Mesothelial cell of epicardium (in vitro differentiated cells): ENCODE measurements around the gene RBP2. TPM values are rescaled to one million over a fixed set of nuclear protein-coding genes. Genes with fewer than 3 reads are reported as not detected.
A peak's percentile ranks its signal among the peaks of the same experiment; 100 is the strongest.

ENCODE experiments used
- DNase-seq, 2 experiments: peaks; one replicate each; pipeline ENCODE4 v3.0.0; 2021; ENCODE audit warnings: low spot score in 2 of 2; ENCODE audit not compliant: unreplicated experiment in 2 of 2
- H3K27ac Mint-ChIP-seq: 2 replicates; pipeline ENCODE4 v1.8.0; 2021; ENCODE audit warnings: mixed read lengths
- H3K27me3 Mint-ChIP-seq: 2 replicates; pipeline ENCODE4 v1.8.0; 2021; ENCODE audit warnings: low read depth, mixed read lengths
- H3K36me3 Mint-ChIP-seq: 2 replicates; pipeline ENCODE4 v1.8.0; 2021; ENCODE audit warnings: mixed read lengths
- H3K4me1 Mint-ChIP-seq: 2 replicates; pipeline ENCODE4 v1.8.0; 2021; ENCODE audit warnings: mixed read lengths
- H3K4me3 Mint-ChIP-seq: 2 replicates; pipeline ENCODE4 v1.8.0; 2021; ENCODE audit warnings: mild to moderate bottlenecking, moderate library complexity, mixed read lengths
- H3K9me3 Mint-ChIP-seq: 2 replicates; pipeline ENCODE4 v1.8.0; 2021; ENCODE audit warnings: mixed read lengths
- total RNA-seq: library from RNA; stranded (reverse); gene quantifications from 3 replicates; pipeline ENCODE4 v1.2.1, GENCODE V29; 2021
- TF ChIP-seq, protein P1 (sequence below): fragments of 200-600 bp; sonication (generic); IDR thresholded peaks from one replicate; pipeline ENCODE4 v1.5.0; 2021; ENCODE audit warnings: antibody characterized with exemption; ENCODE audit not compliant: unreplicated experiment

The RBP2 gene
- total RNA-seq: not detected in 3 replicates

DNA sequence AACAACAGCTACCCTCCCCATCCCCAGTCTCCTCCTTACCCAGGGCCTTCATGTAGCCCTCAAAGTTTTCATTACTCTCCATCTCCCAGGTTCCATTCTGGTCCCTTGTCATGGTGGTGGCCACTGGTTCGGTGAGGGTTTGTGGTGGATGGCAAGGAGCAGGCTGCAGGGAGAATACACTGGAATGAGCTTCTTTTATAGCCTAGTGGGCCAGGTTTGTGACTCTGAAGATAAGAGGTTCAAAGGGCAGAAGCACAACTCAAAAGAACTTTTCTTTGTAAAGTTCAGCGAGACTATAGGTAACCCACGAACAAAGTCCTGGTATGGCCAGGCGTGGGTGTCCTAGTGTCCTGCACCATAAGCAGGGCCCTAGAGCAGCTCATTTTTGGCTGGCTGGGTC, at the start of gene RBP2:
TSS of gene RBP2 (minus strand) at position 169 of the 400 bp plus-strand sequence. CDS start at position 112, 57 bp downstream.
- Mint-ChIP-seq H3K4me1 (peaks cover 6% of the 10 kb centered on the region), H3K9me3 (peaks cover 15% of the 10 kb centered on the region), H3K27me3 (no peaks in the 10 kb centered on the region), H3K4me3 (no peak within 1 kb of the TSS), H3K27ac (no peak within 1 kb of the TSS), H3K36me3 (peaks cover 5% of the 10 kb centered on the region)
- DNase-seq: no peak
- TF ChIP-seq, protein P1, sequence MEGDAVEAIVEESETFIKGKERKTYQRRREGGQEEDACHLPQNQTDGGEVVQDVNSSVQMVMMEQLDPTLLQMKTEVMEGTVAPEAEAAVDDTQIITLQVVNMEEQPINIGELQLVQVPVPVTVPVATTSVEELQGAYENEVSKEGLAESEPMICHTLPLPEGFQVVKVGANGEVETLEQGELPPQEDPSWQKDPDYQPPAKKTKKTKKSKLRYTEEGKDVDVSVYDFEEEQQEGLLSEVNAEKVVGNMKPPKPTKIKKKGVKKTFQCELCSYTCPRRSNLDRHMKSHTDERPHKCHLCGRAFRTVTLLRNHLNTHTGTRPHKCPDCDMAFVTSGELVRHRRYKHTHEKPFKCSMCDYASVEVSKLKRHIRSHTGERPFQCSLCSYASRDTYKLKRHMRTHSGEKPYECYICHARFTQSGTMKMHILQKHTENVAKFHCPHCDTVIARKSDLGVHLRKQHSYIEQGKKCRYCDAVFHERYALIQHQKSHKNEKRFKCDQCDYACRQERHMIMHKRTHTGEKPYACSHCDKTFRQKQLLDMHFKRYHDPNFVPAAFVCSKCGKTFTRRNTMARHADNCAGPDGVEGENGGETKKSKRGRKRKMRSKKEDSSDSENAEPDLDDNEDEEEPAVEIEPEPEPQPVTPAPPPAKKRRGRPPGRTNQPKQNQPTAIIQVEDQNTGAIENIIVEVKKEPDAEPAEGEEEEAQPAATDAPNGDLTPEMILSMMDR: no peak

DNA sequence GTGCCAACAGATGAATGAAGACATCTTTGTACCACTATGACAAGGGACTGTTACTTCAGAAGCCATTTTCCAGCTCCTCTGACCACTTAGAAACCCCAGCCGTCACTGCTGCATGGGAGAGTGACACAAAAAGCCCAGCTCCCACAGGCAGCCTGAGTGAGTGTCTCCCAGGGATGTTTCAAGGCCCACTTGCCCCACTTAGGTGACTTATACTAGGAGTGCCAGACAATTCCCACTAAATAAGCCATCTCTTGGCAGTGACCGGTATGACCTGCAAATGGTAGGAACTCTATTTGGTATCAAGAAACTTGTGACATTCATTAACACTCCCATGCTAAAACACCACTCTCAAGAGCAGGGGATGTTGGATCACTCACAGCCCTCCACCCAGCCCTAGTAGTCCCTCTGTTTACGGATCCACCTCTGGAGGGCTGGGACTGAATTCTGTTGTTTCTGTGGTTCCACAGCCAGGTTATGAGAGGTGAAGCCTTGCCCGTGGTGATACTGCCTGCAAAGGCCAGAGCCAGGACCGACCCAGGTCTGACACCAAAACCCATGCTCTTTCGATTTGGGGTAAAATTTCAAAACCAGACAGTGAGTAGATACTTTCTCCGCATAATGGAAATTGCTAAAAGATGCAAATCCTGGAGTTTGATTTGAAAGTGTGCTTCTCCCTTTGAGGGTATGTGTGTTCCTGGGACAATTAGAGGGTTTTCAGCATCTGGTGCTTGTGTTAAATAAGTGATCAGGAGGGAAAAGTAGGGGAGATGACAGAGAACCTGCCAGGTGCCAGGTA, 48.7 kb upstream of the RBP2 start:
- H3K27me3 Mint-ChIP-seq: no peaks in the 10 kb centered on the region
- peaks cover 40% of the 10 kb centered on the region for H3K36me3 Mint-ChIP-seq
- no peak overlapping the region for H3K4me3 Mint-ChIP-seq
- H3K9me3 Mint-ChIP-seq: no peaks in the 10 kb centered on the region
- TF ChIP-seq, protein P1: no peak
- peaks cover 33% of the 10 kb centered on the region for H3K4me1 Mint-ChIP-seq
- DNase-seq: no peak
- peak overlapping the region; percentile 81 for H3K27ac Mint-ChIP-seq

DNA sequence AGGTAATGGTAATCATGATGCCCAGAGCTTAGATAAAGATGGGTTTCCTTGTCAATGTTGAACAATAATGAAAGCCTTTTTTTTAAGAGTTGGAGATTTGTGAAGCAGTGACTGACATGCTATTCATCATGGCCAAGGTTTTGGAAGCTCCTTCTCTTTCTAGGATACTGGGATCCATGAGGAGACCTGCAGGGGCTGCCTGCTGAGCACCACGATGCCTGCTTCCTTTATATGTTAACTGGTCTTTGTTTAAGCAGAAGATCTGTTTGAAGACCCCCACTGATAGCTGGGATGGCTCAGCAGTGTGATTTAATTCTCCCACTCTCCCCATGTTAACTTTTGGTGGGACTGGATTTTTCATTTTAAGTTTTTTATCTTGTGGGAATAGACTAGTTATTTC, 47.4 kb upstream of the RBP2 start:
- peak overlapping the region; percentile 79 for H3K27ac Mint-ChIP-seq
- peaks cover 31% of the 10 kb centered on the region for H3K4me1 Mint-ChIP-seq
- TF ChIP-seq, protein P1: no peak
- DNase-seq: no peak
- no peak overlapping the region for H3K4me3 Mint-ChIP-seq
- peaks cover 43% of the 10 kb centered on the region for H3K36me3 Mint-ChIP-seq
- no peaks in the 10 kb centered on the region for H3K27me3 Mint-ChIP-seq
- no peaks in the 10 kb centered on the region for H3K9me3 Mint-ChIP-seq

DNA sequence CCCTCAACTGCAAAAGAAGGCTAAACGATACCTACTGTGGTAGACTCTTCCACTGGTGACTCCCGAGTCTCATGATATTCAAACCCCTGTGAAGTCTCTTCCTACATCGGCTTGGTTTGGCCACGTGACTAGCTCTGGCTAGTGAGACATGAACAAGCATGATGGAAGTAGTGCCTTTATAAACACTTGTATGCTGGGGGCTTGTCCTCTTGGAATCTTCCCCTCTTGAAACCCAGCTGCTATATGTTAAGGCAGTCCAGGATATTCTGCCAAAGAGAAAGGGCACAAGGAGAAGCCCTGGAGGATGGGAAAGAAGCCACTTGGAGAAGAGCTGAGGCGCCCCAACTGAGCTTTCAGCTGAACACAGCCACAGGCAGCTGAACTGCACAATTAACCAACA, 46.9 kb upstream of the RBP2 start:
- Mint-ChIP-seq H3K9me3 (no peaks in the 10 kb centered on the region), H3K27me3 (no peaks in the 10 kb centered on the region), H3K27ac (no peak overlapping the region), H3K4me3 (no peak overlapping the region), H3K36me3 (peaks cover 45% of the 10 kb centered on the region), H3K4me1 (peaks cover 35% of the 10 kb centered on the region)
- TF ChIP-seq, protein P1: no peak
- DNase-seq: no peak

DNA sequence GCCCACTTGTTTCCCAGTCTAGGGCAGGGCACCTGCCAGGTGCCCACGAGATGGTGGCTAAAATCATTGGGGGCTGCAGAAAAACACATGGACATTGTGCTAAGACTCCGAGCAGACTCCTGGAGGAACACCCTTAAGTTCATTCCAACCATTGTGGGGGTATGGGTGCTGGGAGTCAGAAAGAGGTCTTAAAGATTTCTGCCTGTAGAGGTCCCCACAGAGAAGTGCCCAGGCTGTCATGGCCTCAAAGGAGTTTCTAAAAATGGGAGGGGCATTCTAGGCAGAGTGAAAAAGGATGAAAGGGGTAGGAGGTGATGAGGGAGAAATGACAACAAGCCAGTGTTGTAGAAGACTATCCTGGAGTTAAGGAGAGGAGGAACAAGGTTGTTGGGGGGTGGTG, 46.1 kb upstream of the RBP2 start:
- H3K4me3 Mint-ChIP-seq: no peak overlapping the region
- TF ChIP-seq, protein P1: no peak
- no peak for DNase-seq
- H3K27me3 Mint-ChIP-seq: no peaks in the 10 kb centered on the region
- H3K4me1 Mint-ChIP-seq: peaks cover 36% of the 10 kb centered on the region
- H3K9me3 Mint-ChIP-seq: no peaks in the 10 kb centered on the region
- H3K36me3 Mint-ChIP-seq: peaks cover 47% of the 10 kb centered on the region
- H3K27ac Mint-ChIP-seq: peak overlapping the region; percentile 62
